Stimulated activated CD4-positive, alpha-beta T cell treated with anti-CD3 and anti-CD28 coated beads, TNF-alpha, amount 100 ng/mL, for 1 hour (primary cell): ENCODE measurements around the gene ATE1.
"Not testable (repeated sequence)": the region's sequence is repeated elsewhere in the genome, so short reads cannot be mapped to it uniquely, and the experiment has no call there.

Experiments
- DNase-seq, 3 donors: peaks; one replicate each; pipeline ENCODE4 v3.0.0-alpha.2; 2020; ENCODE audit warnings: low read depth in 3 of 3, low spot score in 1 of 3

Gene ATE1

GRCh38 chr10:121833387-121833786 lies 94.4 kb downstream of the ATE1 start:
- no peak for DNase-seq

GRCh38 chr10:121832647-121833046 lies 95.2 kb downstream of the ATE1 start:
- DNase-seq: no peak

- no peak for DNase-seq
Observed at GRCh38 chr10:121831777-121832176, 96.1 kb downstream of the ATE1 start.

GRCh38 chr10:121831237-121831636 lies 96.6 kb downstream of the ATE1 start:
- no peak for DNase-seq

GRCh38 chr10:121830101-121830500 lies 97.7 kb downstream of the ATE1 start:
- no peak for DNase-seq

- no peak for DNase-seq
Observed at GRCh38 chr10:121828045-121828444, 99.8 kb downstream of the ATE1 start.

- not testable (repeated sequence) for DNase-seq
Observed at GRCh38 chr10:121826773-121827172, 101.1 kb downstream of the ATE1 start.

GRCh38 chr10:121823993-121824463 lies 103.8 kb downstream of the ATE1 start:
- no peak for DNase-seq

GRCh38 chr10:121822724-121823123 lies 105.1 kb downstream of the ATE1 start:
- no peak for DNase-seq

- DNase-seq: no peak
Observed at GRCh38 chr10:121822180-121822579, 105.7 kb downstream of the ATE1 start.

GRCh38 chr10:121819049-121819448 lies 108.8 kb downstream of the ATE1 start:
- no peak for DNase-seq

- DNase-seq: no peak
Observed at GRCh38 chr10:121818599-121818998, 109.2 kb downstream of the ATE1 start.

- DNase-seq: no peak
Observed at GRCh38 chr10:121816197-121816596, 111.6 kb downstream of the ATE1 start.

GRCh38 chr10:121813857-121814256 lies 114.0 kb downstream of the ATE1 start:
- DNase-seq: no peak

- DNase-seq: no peak
Observed at GRCh38 chr10:121813211-121813815, 114.5 kb downstream of the ATE1 start.

GRCh38 chr10:121812031-121812430 lies 115.8 kb downstream of the ATE1 start:
- DNase-seq: no peak

- DNase-seq: no peak
Observed at GRCh38 chr10:121811386-121811785, 116.4 kb downstream of the ATE1 start.

GRCh38 chr10:121808835-121809234 lies 119.0 kb downstream of the ATE1 start:
- no peak for DNase-seq

- no peak for DNase-seq
Observed at GRCh38 chr10:121804460-121804859, 123.4 kb downstream of the ATE1 start.

GRCh38 chr10:121803611-121804010 lies 124.2 kb downstream of the ATE1 start:
- no peak for DNase-seq

GRCh38 chr10:121800831-121801230 lies 127.0 kb downstream of the ATE1 start:
- DNase-seq: no peak

- DNase-seq: no peak
Observed at GRCh38 chr10:121800146-121800545, 127.7 kb downstream of the ATE1 start.

GRCh38 chr10:121797490-121797889 lies 130.3 kb downstream of the ATE1 start:
- DNase-seq: no peak
